ENCODE measurements around the gene COX8A.

The COX8A gene

GRCh38 chr11:64014356-64014755 lies 39.9 kb downstream of the COX8A start:
- TF ChIP-seq TCF4 (CRISPR knock-in tag; IDR thresholded peaks at IDR 0.05; ENCODE audit: borderline replicate concordance): no peak
- TF ChIP-seq ZNF565 (CRISPR knock-in tag; conservative IDR thresholded peaks at IDR 0.05; ENCODE audit: low read depth): no peak
- TF ChIP-seq ZNF8 (CRISPR knock-in tag; IDR thresholded peaks at IDR 0.05): no peak
- TF ChIP-seq BACH2 (CRISPR knock-in tag; IDR thresholded peaks at IDR 0.05; ENCODE audit: borderline replicate concordance): no peak
- TF ChIP-seq ZFP3 (CRISPR knock-in tag; IDR thresholded peaks at IDR 0.05): no peak
- ATAC-seq: no peak

GRCh38 chr11:64015510-64015909 lies 41.1 kb downstream of the COX8A start:
- ATAC-seq: peak; percentile 14; the same call in 2 of the 3 replicates
- TF ChIP-seq ARNTL (CRISPR knock-in tag; IDR thresholded peaks at IDR 0.05; ENCODE audit: borderline replicate concordance, low read depth) (no peak), TCF4 (CRISPR knock-in tag; IDR thresholded peaks at IDR 0.05; ENCODE audit: borderline replicate concordance) (no peak), TSHZ2 (CRISPR knock-in tag; IDR thresholded peaks at IDR 0.05) (no peak), PATZ1 (CRISPR knock-in tag; IDR thresholded peaks at IDR 0.05; ENCODE audit: borderline replicate concordance) (no peak), CSRNP3 (CRISPR knock-in tag; IDR thresholded peaks at IDR 0.05) (no peak), RARB (CRISPR knock-in tag; IDR thresholded peaks at IDR 0.05) (no peak), PPARA (CRISPR knock-in tag; IDR thresholded peaks at IDR 0.05; ENCODE audit: borderline replicate concordance) (no peak), BACH2 (CRISPR knock-in tag; IDR thresholded peaks at IDR 0.05; ENCODE audit: borderline replicate concordance) (no peak), CSDC2 (CRISPR knock-in tag; IDR thresholded peaks at IDR 0.05) (no peak), ESRRG (CRISPR knock-in tag; IDR thresholded peaks at IDR 0.05) (no peak), ZFP3 (CRISPR knock-in tag; IDR thresholded peaks at IDR 0.05) (no peak), GLIS3 (CRISPR knock-in tag; IDR thresholded peaks at IDR 0.05) (no peak)

- ATAC-seq: peak; percentile 8; the same call in 1 of the 3 replicates
These were observed 41.8 kb downstream of the COX8A start for GRCh38 chr11:64015935-64016845.

More at GRCh38 chr11:64015935-64016845, 41.8 kb downstream of the COX8A start:
- TF ChIP-seq PATZ1 (CRISPR knock-in tag; IDR thresholded peaks at IDR 0.05; ENCODE audit: borderline replicate concordance) (no peak), TOX (CRISPR knock-in tag; IDR thresholded peaks at IDR 0.05; ENCODE audit: borderline replicate concordance) (no peak), PPARA (CRISPR knock-in tag; IDR thresholded peaks at IDR 0.05; ENCODE audit: borderline replicate concordance) (no peak), GLIS3 (CRISPR knock-in tag; IDR thresholded peaks at IDR 0.05) (no peak), ZNF70 (CRISPR knock-in tag; IDR thresholded peaks at IDR 0.05) (no peak), OSR1 (CRISPR knock-in tag; IDR thresholded peaks at IDR 0.05) (no peak), TCF4 (CRISPR knock-in tag; IDR thresholded peaks at IDR 0.05; ENCODE audit: borderline replicate concordance) (no peak), ZFP3 (CRISPR knock-in tag; IDR thresholded peaks at IDR 0.05) (no peak), RARB (CRISPR knock-in tag; IDR thresholded peaks at IDR 0.05) (no peak), ZNF8 (CRISPR knock-in tag; IDR thresholded peaks at IDR 0.05) (no peak), POU6F1 (CRISPR knock-in tag; IDR thresholded peaks at IDR 0.05; ENCODE audit: borderline replicate concordance, low read depth) (no peak), CSRNP3 (CRISPR knock-in tag; IDR thresholded peaks at IDR 0.05) (no peak), ZFP30 (CRISPR knock-in tag; IDR thresholded peaks at IDR 0.05) (no peak), ARNTL (CRISPR knock-in tag; IDR thresholded peaks at IDR 0.05; ENCODE audit: borderline replicate concordance, low read depth) (no peak), BACH2 (CRISPR knock-in tag; IDR thresholded peaks at IDR 0.05; ENCODE audit: borderline replicate concordance) (no peak), CREB5 (CRISPR knock-in tag; IDR thresholded peaks at IDR 0.05; ENCODE audit: low read depth) (no peak), ESRRG (CRISPR knock-in tag; IDR thresholded peaks at IDR 0.05) (no peak)

Measured in SK-N-SH treated with all-trans-retinoic acid at 6 μM for 48 hours (cell line).